ENCODE data around the gene PTPRN2.

The PTPRN2 gene

GRCh38 chr7:158484801-158485531, 102.7 kb downstream of the PTPRN2 start:
- Mint-ChIP-seq H3K9me3 (no peaks in the 10 kb centered on the region), H3K27me3 (no peaks in the 10 kb centered on the region), H3K27ac (no peak overlapping the region), H3K4me3 (no peak overlapping the region), H3K36me3 (ENCODE audit: low read depth) (no peaks in the 10 kb centered on the region), H3K4me1 (ENCODE audit: low read depth) (no peaks in the 10 kb centered on the region)
- no peak for DNase-seq

DNA sequence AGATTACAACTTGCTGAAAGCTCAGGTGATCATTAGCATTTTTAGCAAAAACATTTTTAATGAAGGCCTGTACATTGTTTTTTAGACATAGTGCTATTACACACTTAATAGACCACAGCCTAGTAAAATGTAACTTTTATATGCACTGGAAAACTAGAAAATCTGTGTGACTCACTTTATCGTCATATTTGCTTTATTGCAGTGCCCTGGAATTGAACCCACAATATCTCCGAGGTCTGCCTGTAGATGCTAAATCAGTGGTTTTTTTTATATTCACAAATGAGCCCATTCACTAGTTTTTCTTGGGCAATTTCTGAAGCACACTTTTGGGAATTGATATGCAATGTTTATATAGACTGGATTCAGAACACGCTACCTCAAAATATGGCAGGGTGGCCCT, 105.1 kb downstream of the PTPRN2 start:
- Mint-ChIP-seq H3K4me3 (no peak overlapping the region), H3K4me1 (ENCODE audit: low read depth) (no peaks in the 10 kb centered on the region), H3K9me3 (no peaks in the 10 kb centered on the region), H3K27me3 (no peaks in the 10 kb centered on the region), H3K27ac (no peak overlapping the region), H3K36me3 (ENCODE audit: low read depth) (no peaks in the 10 kb centered on the region)
- DNase-seq, result no peak

DNA sequence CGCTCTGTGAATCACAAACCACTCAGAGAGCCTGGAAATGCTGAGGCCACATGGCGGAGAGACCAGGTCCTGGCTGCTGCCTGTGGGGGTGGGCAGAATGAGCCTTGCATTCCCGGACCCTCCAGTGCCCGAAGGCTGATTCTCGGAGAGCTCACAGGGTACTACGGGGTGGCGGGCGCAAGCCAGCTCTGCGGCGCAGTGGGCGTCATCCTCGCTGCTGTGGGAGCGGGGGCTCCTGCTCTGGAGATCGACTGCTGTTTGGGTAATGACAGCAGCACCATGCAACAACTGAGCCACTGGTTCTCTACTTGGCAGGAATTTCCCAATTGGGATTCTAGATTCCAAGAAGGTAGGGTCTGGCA, 108.0 kb downstream of the PTPRN2 start:
- no peak for DNase-seq
- Mint-ChIP-seq H3K27me3 (no peaks in the 10 kb centered on the region), H3K9me3 (no peaks in the 10 kb centered on the region), H3K4me3 (no peak overlapping the region), H3K36me3 (ENCODE audit: low read depth) (no peaks in the 10 kb centered on the region), H3K27ac (no peak overlapping the region), H3K4me1 (ENCODE audit: low read depth) (no peaks in the 10 kb centered on the region)

GRCh38 chr7:158479021-158479663, 108.5 kb downstream of the PTPRN2 start:
- Mint-ChIP-seq H3K27ac (no peak overlapping the region), H3K9me3 (no peaks in the 10 kb centered on the region), H3K36me3 (ENCODE audit: low read depth) (no peaks in the 10 kb centered on the region), H3K4me3 (no peak overlapping the region), H3K27me3 (no peaks in the 10 kb centered on the region), H3K4me1 (ENCODE audit: low read depth) (no peaks in the 10 kb centered on the region)
- DNase-seq, result no peak

DNA sequence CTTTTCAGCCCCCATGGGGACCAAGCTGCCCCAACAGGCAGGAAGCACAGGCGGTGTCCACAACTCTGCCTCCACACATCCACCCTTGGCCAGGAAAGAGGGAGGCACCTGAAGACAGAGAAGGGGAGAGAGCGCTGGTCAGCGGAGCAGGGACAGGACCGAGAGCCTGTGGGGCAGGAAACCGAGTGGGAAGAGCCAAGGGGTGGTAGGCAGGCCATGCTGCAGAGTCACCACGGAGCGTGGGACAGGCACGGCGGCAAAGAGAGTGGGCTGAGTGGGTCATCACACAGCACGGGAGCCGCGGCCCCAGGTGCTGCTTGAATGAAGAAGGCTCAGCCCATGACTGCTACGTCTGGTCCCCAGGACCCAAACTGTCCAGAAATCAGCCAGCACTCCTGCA, 109.8 kb downstream of the PTPRN2 start:
- H3K27ac Mint-ChIP-seq, result no peak overlapping the region
- H3K9me3 Mint-ChIP-seq, result no peaks in the 10 kb centered on the region
- peaks cover 2% of the 10 kb centered on the region for H3K27me3 Mint-ChIP-seq
- no peaks in the 10 kb centered on the region for H3K4me1 Mint-ChIP-seq (ENCODE audit: low read depth)
- H3K4me3 Mint-ChIP-seq, result no peak overlapping the region
- no peak for DNase-seq
- no peaks in the 10 kb centered on the region for H3K36me3 Mint-ChIP-seq (ENCODE audit: low read depth)

DNA sequence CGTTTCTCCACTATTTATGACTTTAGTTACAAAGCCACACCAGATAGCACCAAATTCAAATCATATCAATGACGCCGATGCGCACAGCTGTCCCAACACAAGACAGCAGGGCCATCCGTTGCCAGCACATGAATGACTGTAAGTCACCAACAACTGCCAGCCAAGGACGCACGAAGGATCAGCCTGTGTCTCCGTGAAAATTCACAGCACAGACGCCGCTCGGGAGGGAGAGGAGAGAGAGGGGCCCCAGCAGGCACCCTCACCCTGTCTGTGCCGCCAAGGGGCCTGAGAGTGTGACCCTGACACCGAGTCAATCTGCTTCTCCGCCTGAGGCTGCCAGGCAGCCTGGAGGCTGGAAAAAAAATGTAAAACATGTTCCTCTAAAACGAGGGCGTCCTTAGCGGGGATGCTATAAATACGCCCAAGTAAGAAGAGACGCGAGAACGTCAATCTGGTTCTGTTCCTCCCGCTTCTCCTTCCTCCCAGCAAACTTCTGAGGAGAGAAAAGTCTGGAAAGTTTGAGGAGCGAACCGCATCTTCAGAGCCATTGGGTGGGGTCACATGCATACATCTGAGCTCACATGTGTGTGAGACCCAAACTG, 111.2 kb downstream of the PTPRN2 start:
- Mint-ChIP-seq H3K27me3 (peaks cover 2% of the 10 kb centered on the region), H3K36me3 (ENCODE audit: low read depth) (no peaks in the 10 kb centered on the region), H3K27ac (no peak overlapping the region), H3K4me1 (ENCODE audit: low read depth) (no peaks in the 10 kb centered on the region), H3K4me3 (no peak overlapping the region), H3K9me3 (no peaks in the 10 kb centered on the region)
- no peak for DNase-seq

GRCh38 chr7:158475679-158476052, 112.0 kb downstream of the PTPRN2 start:
- H3K4me3 Mint-ChIP-seq, result no peak overlapping the region
- peaks cover 2% of the 10 kb centered on the region for H3K27me3 Mint-ChIP-seq
- H3K27ac Mint-ChIP-seq, result no peak overlapping the region
- DNase-seq, result no peak
- no peaks in the 10 kb centered on the region for H3K4me1 Mint-ChIP-seq (ENCODE audit: low read depth)
- H3K9me3 Mint-ChIP-seq, result no peaks in the 10 kb centered on the region
- H3K36me3 Mint-ChIP-seq (ENCODE audit: low read depth), result no peaks in the 10 kb centered on the region

DNA sequence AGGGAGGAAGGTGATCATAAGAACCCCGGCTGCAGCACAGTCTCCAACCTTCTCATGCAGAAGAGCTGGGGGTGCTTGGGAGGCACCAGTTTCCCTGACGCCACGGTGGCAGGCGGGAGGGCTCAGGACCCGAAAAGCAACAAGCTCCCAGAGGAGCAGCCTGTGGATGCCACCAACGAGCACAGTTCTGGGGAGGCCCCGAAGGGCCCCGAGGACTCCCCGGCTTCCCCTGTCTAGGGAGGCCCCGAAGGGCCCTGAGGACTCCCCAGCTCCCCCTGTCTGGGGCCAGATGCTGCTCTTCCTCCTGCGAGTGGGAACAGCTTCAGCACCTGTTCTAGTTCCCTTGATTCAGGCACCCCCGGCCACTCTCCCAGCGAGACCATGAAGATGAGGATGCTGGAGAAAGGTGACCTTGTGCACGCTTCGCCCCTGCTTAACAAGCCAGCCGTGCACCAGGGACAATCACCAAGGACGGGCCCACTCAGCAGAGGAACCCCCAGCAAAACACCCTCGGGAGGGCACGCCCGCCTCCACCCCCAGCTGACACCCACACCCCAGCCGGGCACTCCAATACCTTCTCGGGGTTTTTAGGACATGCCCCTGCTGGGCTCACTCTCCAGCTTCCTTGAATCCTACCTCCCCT, 112.5 kb downstream of the PTPRN2 start:
- no peak overlapping the region for H3K4me3 Mint-ChIP-seq
- H3K27me3 Mint-ChIP-seq, result peaks cover 2% of the 10 kb centered on the region
- no peaks in the 10 kb centered on the region for H3K36me3 Mint-ChIP-seq (ENCODE audit: low read depth)
- H3K9me3 Mint-ChIP-seq, result no peaks in the 10 kb centered on the region
- DNase-seq, result no peak
- H3K4me1 Mint-ChIP-seq (ENCODE audit: low read depth), result no peaks in the 10 kb centered on the region
- H3K27ac Mint-ChIP-seq, result no peak overlapping the region

DNA sequence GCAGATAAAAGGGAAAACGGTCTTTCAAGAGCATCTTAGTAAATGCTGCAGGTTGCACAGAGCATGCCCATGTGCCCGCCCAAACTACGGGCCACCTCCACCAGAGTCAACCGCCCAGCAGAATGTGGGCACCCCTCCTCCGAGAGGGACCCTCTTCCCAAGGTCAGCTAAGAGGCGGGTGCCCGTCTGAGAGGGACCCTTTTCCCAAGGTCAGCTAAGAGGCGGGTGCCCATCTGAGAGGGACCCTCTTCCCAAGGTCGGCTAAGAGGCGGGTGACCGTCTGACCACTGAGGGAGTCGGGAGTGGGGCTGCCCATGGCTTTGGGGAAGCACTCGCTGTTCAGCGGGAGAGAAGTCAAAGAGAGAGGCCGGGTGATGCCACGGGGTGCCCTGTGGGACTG, 113.1 kb downstream of the PTPRN2 start:
- no peaks in the 10 kb centered on the region for H3K9me3 Mint-ChIP-seq
- DNase-seq, result no peak
- H3K27ac Mint-ChIP-seq, result no peak overlapping the region
- peaks cover 7% of the 10 kb centered on the region for H3K27me3 Mint-ChIP-seq
- H3K4me3 Mint-ChIP-seq, result no peak overlapping the region
- no peaks in the 10 kb centered on the region for H3K36me3 Mint-ChIP-seq (ENCODE audit: low read depth)
- no peaks in the 10 kb centered on the region for H3K4me1 Mint-ChIP-seq (ENCODE audit: low read depth)

- H3K4me1 Mint-ChIP-seq (ENCODE audit: low read depth), result no peaks in the 10 kb centered on the region
- H3K4me3 Mint-ChIP-seq, result no peak overlapping the region
- no peak for DNase-seq
- H3K27me3 Mint-ChIP-seq, result peaks cover 12% of the 10 kb centered on the region
- no peaks in the 10 kb centered on the region for H3K36me3 Mint-ChIP-seq (ENCODE audit: low read depth)
- no peaks in the 10 kb centered on the region for H3K9me3 Mint-ChIP-seq
- H3K27ac Mint-ChIP-seq, result no peak overlapping the region
Observed at GRCh38 chr7:158473946-158474345, 113.7 kb downstream of the PTPRN2 start.

GRCh38 chr7:158473221-158473620, 114.4 kb downstream of the PTPRN2 start:
- H3K4me1 Mint-ChIP-seq (ENCODE audit: low read depth), result no peaks in the 10 kb centered on the region
- no peak for DNase-seq
- no peak overlapping the region for H3K4me3 Mint-ChIP-seq
- peaks cover 18% of the 10 kb centered on the region for H3K27me3 Mint-ChIP-seq
- H3K9me3 Mint-ChIP-seq, result no peaks in the 10 kb centered on the region
- H3K27ac Mint-ChIP-seq, result no peak overlapping the region
- no peaks in the 10 kb centered on the region for H3K36me3 Mint-ChIP-seq (ENCODE audit: low read depth)

DNA sequence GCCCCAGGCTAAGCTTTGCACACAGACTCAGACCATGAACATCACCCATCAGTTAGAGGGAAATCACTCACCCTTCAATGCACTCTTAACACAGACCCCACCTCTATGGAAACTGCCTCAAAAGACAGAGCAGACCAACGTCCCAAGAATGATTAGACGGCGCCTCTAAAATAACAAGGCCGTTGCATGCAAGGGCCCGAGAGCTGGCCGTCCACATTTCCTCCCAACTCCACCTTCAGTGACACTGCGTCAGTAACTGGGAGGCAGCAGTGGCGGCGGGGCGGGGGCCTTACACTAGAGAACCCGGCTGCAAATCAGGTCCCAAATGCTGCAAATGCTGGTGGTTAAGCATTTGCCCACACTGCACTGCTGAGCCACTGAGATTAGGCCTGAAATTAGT, 115.0 kb downstream of the PTPRN2 start:
- no peaks in the 10 kb centered on the region for H3K9me3 Mint-ChIP-seq
- DNase-seq, result no peak
- no peak overlapping the region for H3K27ac Mint-ChIP-seq
- H3K27me3 Mint-ChIP-seq, result peaks cover 18% of the 10 kb centered on the region
- H3K4me3 Mint-ChIP-seq, result no peak overlapping the region
- H3K36me3 Mint-ChIP-seq (ENCODE audit: low read depth), result no peaks in the 10 kb centered on the region
- H3K4me1 Mint-ChIP-seq (ENCODE audit: low read depth), result no peaks in the 10 kb centered on the region

DNA sequence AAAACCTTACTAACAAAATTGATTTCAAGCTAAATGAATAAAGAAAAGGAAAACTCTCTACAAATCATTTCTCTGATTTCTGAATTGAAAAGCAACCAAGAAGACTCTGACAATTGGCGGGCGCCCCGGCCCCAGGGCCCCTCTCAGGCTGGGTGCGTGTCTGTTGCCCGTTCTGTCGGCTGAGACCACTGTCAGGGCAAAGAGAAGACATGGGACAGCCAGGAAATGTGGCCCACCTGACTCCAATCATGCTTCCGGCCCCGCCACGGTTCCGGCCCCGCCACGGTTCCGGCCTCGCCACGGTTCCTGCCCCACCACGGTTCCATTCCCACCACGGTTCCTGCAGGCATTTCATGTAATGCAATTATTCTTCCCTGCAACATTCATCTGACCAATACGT, 115.9 kb downstream of the PTPRN2 start:
- DNase-seq, result no peak
- Mint-ChIP-seq H3K9me3 (no peaks in the 10 kb centered on the region), H3K4me1 (ENCODE audit: low read depth) (no peaks in the 10 kb centered on the region), H3K27ac (no peak overlapping the region), H3K27me3 (peaks cover 18% of the 10 kb centered on the region), H3K36me3 (ENCODE audit: low read depth) (no peaks in the 10 kb centered on the region), H3K4me3 (no peak overlapping the region)

DNA sequence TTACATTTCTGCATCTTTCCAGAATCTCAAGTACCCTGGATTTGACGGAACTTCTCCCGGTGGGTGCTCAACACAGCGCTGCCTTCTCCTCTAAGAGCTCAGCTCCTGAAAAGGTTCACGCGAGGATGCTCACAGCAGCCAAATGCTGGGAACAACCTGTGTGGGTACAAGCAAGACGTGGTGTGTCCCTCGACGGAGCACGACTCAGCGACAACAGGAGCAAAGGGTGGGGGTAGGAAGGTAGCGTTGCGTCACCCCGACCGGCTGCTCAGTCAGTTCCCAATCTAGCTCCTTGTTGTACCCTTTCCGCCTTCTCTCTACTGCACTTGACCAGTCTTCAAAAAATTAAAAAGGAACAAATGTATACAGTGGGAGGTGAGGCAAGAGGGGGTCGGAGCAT, 117.3 kb downstream of the PTPRN2 start:
- Mint-ChIP-seq H3K36me3 (ENCODE audit: low read depth) (no peaks in the 10 kb centered on the region), H3K4me1 (ENCODE audit: low read depth) (no peaks in the 10 kb centered on the region), H3K9me3 (no peaks in the 10 kb centered on the region), H3K27me3 (peaks cover 18% of the 10 kb centered on the region), H3K4me3 (no peak overlapping the region), H3K27ac (no peak overlapping the region)
- no peak for DNase-seq

All from activated T-cell treated with anti-CD3 and anti-CD28 coated beads, Interleukin-2, amount 50 U/mL, for 24 hours (primary cell).